OCI-LY7 (cell line): Measurements from ENCODE around the gene TECRL.

Source experiments
- EZH2phosphoT487 ChIP-seq: fragments of 200-600 bp; sonication (generic); IDR thresholded peaks from 2 replicates; pipeline ENCODE4 v1.6.1; 2018; ENCODE audit warnings: low read depth, borderline replicate concordance, mild to moderate bottlenecking, mixed run types, antibody characterized with exemption, low read length, moderate library complexity, mixed read lengths
- TF ChIP-seq, protein P1 (sequence below): fragments of 200-600 bp; sonication (generic); conservative IDR thresholded peaks from 2 replicates; pipeline ENCODE4 v1.5.1; 2014; ENCODE audit warnings: mild to moderate bottlenecking, antibody characterized with exemption, low read length, moderate library complexity, mixed read lengths

DNA sequence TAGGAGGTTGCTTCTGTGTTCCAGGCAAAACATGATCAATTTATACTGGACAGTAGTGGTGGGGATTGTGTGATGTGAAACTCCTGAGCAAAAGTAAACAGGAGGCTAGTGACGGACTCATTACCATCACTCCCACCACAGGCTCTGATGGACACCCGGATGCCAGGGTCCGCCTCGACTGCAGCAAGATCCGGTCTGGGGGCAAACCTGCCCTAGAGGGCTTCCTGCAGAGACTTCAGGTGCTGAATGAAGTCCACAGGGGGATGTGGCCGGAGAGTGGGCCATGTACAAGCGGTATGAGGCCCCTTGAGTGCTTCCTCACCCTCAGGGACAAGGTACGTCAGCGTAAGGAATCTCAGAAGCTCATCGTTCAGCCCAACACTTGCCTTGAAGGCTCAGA, 23.4 kb upstream of the TECRL start:
- TF ChIP-seq, protein P1, sequence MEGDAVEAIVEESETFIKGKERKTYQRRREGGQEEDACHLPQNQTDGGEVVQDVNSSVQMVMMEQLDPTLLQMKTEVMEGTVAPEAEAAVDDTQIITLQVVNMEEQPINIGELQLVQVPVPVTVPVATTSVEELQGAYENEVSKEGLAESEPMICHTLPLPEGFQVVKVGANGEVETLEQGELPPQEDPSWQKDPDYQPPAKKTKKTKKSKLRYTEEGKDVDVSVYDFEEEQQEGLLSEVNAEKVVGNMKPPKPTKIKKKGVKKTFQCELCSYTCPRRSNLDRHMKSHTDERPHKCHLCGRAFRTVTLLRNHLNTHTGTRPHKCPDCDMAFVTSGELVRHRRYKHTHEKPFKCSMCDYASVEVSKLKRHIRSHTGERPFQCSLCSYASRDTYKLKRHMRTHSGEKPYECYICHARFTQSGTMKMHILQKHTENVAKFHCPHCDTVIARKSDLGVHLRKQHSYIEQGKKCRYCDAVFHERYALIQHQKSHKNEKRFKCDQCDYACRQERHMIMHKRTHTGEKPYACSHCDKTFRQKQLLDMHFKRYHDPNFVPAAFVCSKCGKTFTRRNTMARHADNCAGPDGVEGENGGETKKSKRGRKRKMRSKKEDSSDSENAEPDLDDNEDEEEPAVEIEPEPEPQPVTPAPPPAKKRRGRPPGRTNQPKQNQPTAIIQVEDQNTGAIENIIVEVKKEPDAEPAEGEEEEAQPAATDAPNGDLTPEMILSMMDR: no peak
- no peak for TF ChIP-seq EZH2phosphoT487
